ENCODE results near the gene LENEP. TPM values are rescaled to one million over a fixed set of nuclear protein-coding genes. Genes with fewer than 3 reads are reported as not detected.
A peak's percentile ranks its signal among the peaks of the same experiment; 100 is the strongest.

LENEP gene, protein sequence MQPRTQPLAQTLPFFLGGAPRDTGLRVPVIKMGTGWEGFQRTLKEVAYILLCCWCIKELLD
- polyA plus RNA-seq (2013, experiment 1 of 2): not detected
- 0.10 TPM for polyA plus RNA-seq (2013, experiment 2 of 2)

DNA sequence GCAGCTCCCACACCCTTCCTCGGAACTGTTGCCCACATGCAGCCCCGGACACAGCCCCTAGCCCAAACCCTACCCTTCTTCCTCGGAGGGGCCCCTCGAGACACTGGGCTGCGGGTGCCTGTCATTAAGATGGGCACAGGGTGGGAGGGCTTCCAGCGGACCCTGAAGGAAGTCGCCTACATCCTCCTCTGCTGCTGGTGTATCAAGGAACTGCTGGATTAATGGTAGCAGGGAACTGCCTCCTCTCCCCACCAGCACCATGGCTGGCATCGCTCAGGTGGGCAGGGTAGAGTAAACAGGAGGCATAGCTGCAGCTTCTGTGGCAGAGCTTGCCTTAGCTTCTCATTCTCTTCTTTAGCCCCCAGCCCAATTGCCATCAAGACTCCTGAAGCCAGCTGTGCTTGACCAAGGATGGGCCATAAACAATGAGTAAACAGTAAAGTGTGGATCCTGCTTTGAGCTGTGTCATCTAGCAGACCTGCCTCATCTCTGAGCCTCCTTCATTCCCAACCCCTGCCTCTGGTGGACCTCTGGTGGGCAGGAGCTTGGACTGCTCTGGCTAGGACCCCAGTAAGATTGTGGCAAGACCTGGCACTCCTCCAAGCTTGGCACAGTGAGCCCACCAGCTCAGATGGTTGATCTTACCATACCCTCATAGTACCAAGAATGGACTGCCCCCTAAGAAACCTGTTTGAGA, at the start of gene LENEP:
Gene LENEP (plus strand): TSS at position 15 of the 697 bp plus-strand sequence. CDS start 22 bp downstream, at position 37.
- peak within 1 kb of the TSS; percentile 72 for H2BK15ac ChIP-seq (ENCODE audit: low read length)
- H4K91ac ChIP-seq (ENCODE audit: low read depth, low read length, poor library complexity): no peak within 1 kb of the TSS
- H2BK120ac ChIP-seq (ENCODE audit: low read depth, low read length): peak within 1 kb of the TSS; percentile 92
- peak within 1 kb of the TSS; percentile 41 for H2AK5ac ChIP-seq (ENCODE audit: low read depth, low read length)
- no peak for DNase-seq (ENCODE audit: low spot score)
- no peak within 1 kb of the TSS for H3K9ac ChIP-seq (ENCODE audit: low read depth, low read length, poor library complexity)
- H3K14ac ChIP-seq (ENCODE audit: low read length): no peak within 1 kb of the TSS
- no peak within 1 kb of the TSS for H4K8ac ChIP-seq (ENCODE audit: low read depth, low read length)
- peak within 1 kb of the TSS; percentile 6 for H3K18ac ChIP-seq (ENCODE audit: low read length)
- H3K23ac ChIP-seq (ENCODE audit: low read depth, low read length, poor library complexity): no peak within 1 kb of the TSS
- no peak within 1 kb of the TSS for H3K4me3 ChIP-seq (ENCODE audit: low read length in 2 of 2)
- WGBS, 2 donors (ENCODE audit: extremely low coverage in 2 of 2, insufficient read length in 2 of 2, insufficient replicate concordance in 1 of 2): no CpG with 5 or more reads among the region's 8 CpGs
- H3K9me3 ChIP-seq (replicated peaks in 1 of 2; ENCODE audit: control insufficient read depth in 2 of 2, insufficient read depth in 1 of 2, low read depth in 1 of 2, low read length in 2 of 2): no peaks in the 10 kb centered on the region
- peaks cover 6% of the 10 kb centered on the region in 2 donors for H3K4me1 ChIP-seq (ENCODE audit: control insufficient read depth in 2 of 2, insufficient read depth in 1 of 2, low read depth in 1 of 2, low read length in 2 of 2)
- no peak within 1 kb of the TSS for H2AFZ ChIP-seq (ENCODE audit: low read length)
- H3K36me3 ChIP-seq (replicated peaks in 1 of 2; ENCODE audit: control insufficient read depth in 2 of 2, insufficient read depth in 2 of 2, low read length in 2 of 2): peaks cover 23 to 39% of the 10 kb centered on the region in 2 donors
- no peak within 1 kb of the TSS for H3K4me2 ChIP-seq (ENCODE audit: insufficient read depth, low read length, poor library complexity, severe bottlenecking)
- peak within 1 kb of the TSS; percentile 6 for H3K27ac ChIP-seq (replicated peaks; ENCODE audit: low read length)
- H3K4ac ChIP-seq (ENCODE audit: low read length): no peak within 1 kb of the TSS
- no peak within 1 kb of the TSS for H2BK12ac ChIP-seq (ENCODE audit: low read length)
- H3K27me3 ChIP-seq (ENCODE audit: control insufficient read depth in 3 of 3, insufficient read depth in 3 of 3, low read depth in 1 of 3, low read length in 3 of 3): peaks cover 0 to 2% (median 0%) of the 10 kb centered on the region in 3 experiments
- no peak within 1 kb of the TSS for H2BK5ac ChIP-seq (ENCODE audit: low read length)
- H3K79me1 ChIP-seq (ENCODE audit: low read depth, low read length): peaks cover 2% of the 10 kb centered on the region

GRCh38 chr1:154943649-154944400, 49.6 kb upstream of the LENEP start:
- H3K79me1 ChIP-seq (ENCODE audit: low read depth, low read length): peaks cover 6% of the 10 kb centered on the region
- H3K36me3 ChIP-seq (replicated peaks in 1 of 2; ENCODE audit: control insufficient read depth in 2 of 2, insufficient read depth in 2 of 2, low read length in 2 of 2): peaks cover 35 to 38% of the 10 kb centered on the region in 2 donors
- H3K9me3 ChIP-seq (replicated peaks in 1 of 2; ENCODE audit: control insufficient read depth in 2 of 2, insufficient read depth in 1 of 2, low read depth in 1 of 2, low read length in 2 of 2): no peaks in the 10 kb centered on the region
- peak; percentile 44 for DNase-seq (ENCODE audit: low spot score)
- H3K4me3 ChIP-seq (ENCODE audit: low read length in 2 of 2): no peak overlapping the region
- H3K9ac ChIP-seq (ENCODE audit: low read depth, low read length, poor library complexity): no peak overlapping the region
- WGBS, 2 donors (ENCODE audit: extremely low coverage in 2 of 2, insufficient read length in 2 of 2, insufficient replicate concordance in 1 of 2): no CpG with 5 or more reads among the region's 6 CpGs
- no peak overlapping the region for H4K8ac ChIP-seq (ENCODE audit: low read depth, low read length)
- no peak overlapping the region for H3K14ac ChIP-seq (ENCODE audit: low read length)
- H4K91ac ChIP-seq (ENCODE audit: low read depth, low read length, poor library complexity): no peak overlapping the region
- H3K18ac ChIP-seq (ENCODE audit: low read length): no peak overlapping the region
- no peak overlapping the region for H3K4me2 ChIP-seq (ENCODE audit: insufficient read depth, low read length, poor library complexity, severe bottlenecking)
- no peak overlapping the region for H3K4ac ChIP-seq (ENCODE audit: low read length)
- H2AFZ ChIP-seq (ENCODE audit: low read length): no peak overlapping the region
- H3K27ac ChIP-seq (replicated peaks; ENCODE audit: low read length): no peak overlapping the region
- no peak overlapping the region for H2BK15ac ChIP-seq (ENCODE audit: low read length)
- no peak overlapping the region for H2BK12ac ChIP-seq (ENCODE audit: low read length)
- H2BK120ac ChIP-seq (ENCODE audit: low read depth, low read length): no peak overlapping the region
- H2AK5ac ChIP-seq (ENCODE audit: low read depth, low read length): no peak overlapping the region
- H3K4me1 ChIP-seq (ENCODE audit: control insufficient read depth in 2 of 2, insufficient read depth in 1 of 2, low read depth in 1 of 2, low read length in 2 of 2): peaks cover 20 to 42% of the 10 kb centered on the region in 2 donors
- no peak overlapping the region for H3K23ac ChIP-seq (ENCODE audit: low read depth, low read length, poor library complexity)
- H3K27me3 ChIP-seq (ENCODE audit: control insufficient read depth in 3 of 3, insufficient read depth in 3 of 3, low read depth in 1 of 3, low read length in 3 of 3): no peaks in the 10 kb centered on the region
- H2BK5ac ChIP-seq (ENCODE audit: low read length): no peak overlapping the region

DNA sequence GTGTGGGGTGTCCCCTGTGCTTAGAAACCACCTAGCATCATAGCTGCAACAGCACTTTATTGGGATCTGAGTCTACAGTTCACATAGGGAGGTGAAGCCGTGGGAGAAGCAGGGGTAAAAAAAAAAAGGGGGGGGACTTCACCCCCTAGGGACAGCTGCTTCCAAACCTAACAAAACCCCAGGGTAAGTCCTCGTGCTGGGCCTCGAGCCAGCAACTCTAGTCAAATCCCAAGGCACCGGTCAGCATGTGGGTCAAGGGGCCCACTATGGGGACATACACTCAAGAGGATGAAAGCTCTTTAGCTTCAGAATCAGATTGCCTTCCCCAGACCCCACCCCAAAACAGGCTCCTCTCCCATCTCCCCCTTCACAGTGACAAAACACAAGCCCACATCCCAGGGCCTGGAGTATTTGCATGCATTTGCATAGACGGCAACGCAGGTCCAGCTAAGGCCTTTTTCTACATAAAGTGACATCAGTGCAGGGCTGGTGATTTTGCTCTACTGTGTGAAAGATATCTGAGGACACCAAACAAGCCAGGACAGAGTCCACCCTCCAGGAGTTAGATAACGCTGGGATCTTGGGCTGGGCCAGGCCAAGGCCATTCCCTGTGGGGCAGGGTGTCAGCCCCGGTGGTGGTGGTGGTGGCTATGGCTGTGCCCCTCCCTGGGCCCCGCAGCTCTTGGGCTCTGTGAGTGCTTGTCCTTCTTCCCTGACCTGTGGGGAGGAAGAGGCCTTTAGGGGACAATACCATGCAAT, 48.8 kb upstream of the LENEP start:
- Histone ChIP-seq H3K23ac (ENCODE audit: low read depth, low read length, poor library complexity) (no peak overlapping the region), H3K14ac (ENCODE audit: low read length) (no peak overlapping the region), H2AFZ (ENCODE audit: low read length) (no peak overlapping the region), H3K79me1 (ENCODE audit: low read depth, low read length) (peaks cover 6% of the 10 kb centered on the region), H2BK15ac (ENCODE audit: low read length) (no peak overlapping the region), H4K8ac (ENCODE audit: low read depth, low read length) (no peak overlapping the region), H4K91ac (ENCODE audit: low read depth, low read length, poor library complexity) (no peak overlapping the region), H2BK12ac (ENCODE audit: low read length) (no peak overlapping the region), H3K4me3 (ENCODE audit: low read length in 2 of 2) (no peak overlapping the region), H3K18ac (ENCODE audit: low read length) (no peak overlapping the region), H3K4me2 (ENCODE audit: insufficient read depth, low read length, poor library complexity, severe bottlenecking) (no peak overlapping the region), H3K9me3 (replicated peaks in 1 of 2; ENCODE audit: control insufficient read depth in 2 of 2, insufficient read depth in 1 of 2, low read depth in 1 of 2, low read length in 2 of 2) (no peaks in the 10 kb centered on the region), H3K4me1 (ENCODE audit: control insufficient read depth in 2 of 2, insufficient read depth in 1 of 2, low read depth in 1 of 2, low read length in 2 of 2) (peaks cover 20 to 42% of the 10 kb centered on the region in 2 donors), H2BK120ac (ENCODE audit: low read depth, low read length) (no peak overlapping the region), H3K27ac (replicated peaks; ENCODE audit: low read length) (no peak overlapping the region), H3K36me3 (replicated peaks in 1 of 2; ENCODE audit: control insufficient read depth in 2 of 2, insufficient read depth in 2 of 2, low read length in 2 of 2) (peaks cover 35 to 38% of the 10 kb centered on the region in 2 donors), H3K27me3 (ENCODE audit: control insufficient read depth in 3 of 3, insufficient read depth in 3 of 3, low read depth in 1 of 3, low read length in 3 of 3) (no peaks in the 10 kb centered on the region), H3K9ac (ENCODE audit: low read depth, low read length, poor library complexity) (no peak overlapping the region), H2AK5ac (ENCODE audit: low read depth, low read length) (no peak overlapping the region), H2BK5ac (ENCODE audit: low read length) (no peak overlapping the region), H3K4ac (ENCODE audit: low read length) (no peak overlapping the region)
- no CpG with 5 or more reads among the region's 9 CpGs for WGBS, 2 donors (ENCODE audit: extremely low coverage in 2 of 2, insufficient read length in 2 of 2, insufficient replicate concordance in 1 of 2)
- no peak for DNase-seq (ENCODE audit: low spot score)
